ENCODE measurements around the gene PHC3. TPM values are rescaled to one million over a fixed set of nuclear protein-coding genes. Genes with fewer than 3 reads are reported as not detected.
"Not testable (repeated sequence)": the region's sequence is repeated elsewhere in the genome, so short reads cannot be mapped to it uniquely, and the experiment has no call there.

The PHC3 gene
- total RNA-seq, 1 donor: 36.9 TPM

DNA sequence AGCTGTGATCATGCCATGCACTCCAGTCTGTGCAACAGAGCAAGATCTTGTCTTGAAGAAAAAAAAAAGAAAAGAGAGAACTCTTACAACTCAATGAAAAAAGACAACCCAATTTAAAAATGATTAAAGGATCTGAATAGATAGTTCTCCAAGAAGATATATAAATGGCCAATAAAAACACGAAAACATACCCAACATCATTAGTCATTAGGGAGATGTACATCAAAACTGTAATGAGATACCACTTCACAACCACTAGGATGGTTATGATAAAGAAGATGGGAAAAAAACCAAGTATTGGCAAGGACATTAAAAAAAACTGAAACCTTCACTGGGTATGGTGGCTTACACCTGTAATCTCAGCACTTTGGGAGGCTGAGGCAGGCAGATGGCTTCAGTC, 38.3 kb upstream of the PHC3 start:
- no peak overlapping the region for H3K27ac ChIP-seq (ENCODE audit: low read depth, low read length)
- H4K20me1 ChIP-seq (ENCODE audit: insufficient read depth, low read length): peaks cover 2% of the 10 kb centered on the region
- H2AFZ ChIP-seq (ENCODE audit: low read length): no peak overlapping the region
- TF ChIP-seq, protein P1, sequence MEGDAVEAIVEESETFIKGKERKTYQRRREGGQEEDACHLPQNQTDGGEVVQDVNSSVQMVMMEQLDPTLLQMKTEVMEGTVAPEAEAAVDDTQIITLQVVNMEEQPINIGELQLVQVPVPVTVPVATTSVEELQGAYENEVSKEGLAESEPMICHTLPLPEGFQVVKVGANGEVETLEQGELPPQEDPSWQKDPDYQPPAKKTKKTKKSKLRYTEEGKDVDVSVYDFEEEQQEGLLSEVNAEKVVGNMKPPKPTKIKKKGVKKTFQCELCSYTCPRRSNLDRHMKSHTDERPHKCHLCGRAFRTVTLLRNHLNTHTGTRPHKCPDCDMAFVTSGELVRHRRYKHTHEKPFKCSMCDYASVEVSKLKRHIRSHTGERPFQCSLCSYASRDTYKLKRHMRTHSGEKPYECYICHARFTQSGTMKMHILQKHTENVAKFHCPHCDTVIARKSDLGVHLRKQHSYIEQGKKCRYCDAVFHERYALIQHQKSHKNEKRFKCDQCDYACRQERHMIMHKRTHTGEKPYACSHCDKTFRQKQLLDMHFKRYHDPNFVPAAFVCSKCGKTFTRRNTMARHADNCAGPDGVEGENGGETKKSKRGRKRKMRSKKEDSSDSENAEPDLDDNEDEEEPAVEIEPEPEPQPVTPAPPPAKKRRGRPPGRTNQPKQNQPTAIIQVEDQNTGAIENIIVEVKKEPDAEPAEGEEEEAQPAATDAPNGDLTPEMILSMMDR (IDR thresholded peaks at IDR 0.05; ENCODE audit: extremely low read depth, low read depth, low read length): no peak
- H3K4me2 ChIP-seq (ENCODE audit: insufficient read depth, low read length): no peak overlapping the region
- no peaks in the 10 kb centered on the region for H3K36me3 ChIP-seq (ENCODE audit: insufficient read depth, low read length)
- H3K79me2 ChIP-seq (ENCODE audit: insufficient read depth, low read length): peaks cover 25% of the 10 kb centered on the region
- no peak overlapping the region for H3K4me3 ChIP-seq (ENCODE audit: insufficient read depth, low read length)
- no peaks in the 10 kb centered on the region for H3K9me3 ChIP-seq (ENCODE audit: low read depth, low read length)
- no peaks in the 10 kb centered on the region for H3K27me3 ChIP-seq (ENCODE audit: insufficient read depth, low read length)
- no peak for DNase-seq (ENCODE audit: insufficient read length, low spot score, missing footprints)
- H3K4me1 ChIP-seq (ENCODE audit: insufficient read depth, low read length): peaks cover 3% of the 10 kb centered on the region

DNA sequence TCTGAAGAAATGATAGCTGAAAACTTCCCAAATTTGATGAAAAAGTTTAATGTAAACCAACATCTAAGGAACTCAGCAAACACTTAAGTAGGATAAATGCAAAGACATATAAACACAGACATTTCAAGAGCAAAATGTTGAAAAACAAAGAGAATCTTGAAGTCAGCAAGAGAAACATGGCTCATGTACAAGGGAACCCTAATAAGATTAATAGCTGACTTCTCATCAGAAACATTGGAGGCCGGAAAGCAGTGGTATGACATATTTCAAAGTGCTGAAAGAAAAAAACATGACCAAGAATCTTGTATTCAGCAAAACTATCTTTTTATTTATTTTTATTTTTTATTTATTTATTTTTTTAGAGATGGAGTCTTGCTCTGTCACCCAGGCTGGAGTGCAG, 30.1 kb upstream of the PHC3 start:
- Histone ChIP-seq H3K9me3 (ENCODE audit: low read depth, low read length) (no peaks in the 10 kb centered on the region), H3K27me3 (ENCODE audit: insufficient read depth, low read length) (no peaks in the 10 kb centered on the region)

DNA sequence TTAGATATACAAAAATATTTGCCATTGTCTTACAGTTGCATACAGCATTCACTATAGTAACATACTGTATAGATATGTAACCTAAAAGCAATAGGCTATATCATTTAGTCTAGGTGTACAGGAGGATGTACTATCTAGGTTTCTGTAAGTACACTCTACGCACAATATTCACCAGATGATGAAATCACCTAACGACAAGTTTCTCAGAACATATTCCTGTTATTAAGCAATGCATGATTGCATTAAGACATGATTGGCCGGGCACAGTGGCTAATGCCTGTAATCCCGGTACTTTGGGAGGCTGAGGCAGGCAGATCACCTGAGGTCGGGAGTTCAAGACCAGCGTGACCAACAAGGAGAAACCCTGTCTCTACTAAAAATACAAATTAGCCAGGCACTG, 26.2 kb upstream of the PHC3 start:
- no peak overlapping the region for H3K4me3 ChIP-seq (ENCODE audit: insufficient read depth, low read length)
- no peak for DNase-seq (ENCODE audit: insufficient read length, low spot score, missing footprints)
- no peak overlapping the region for H3K4me2 ChIP-seq (ENCODE audit: insufficient read depth, low read length)
- H4K20me1 ChIP-seq (ENCODE audit: insufficient read depth, low read length): no peaks in the 10 kb centered on the region
- no peaks in the 10 kb centered on the region for H3K9me3 ChIP-seq (ENCODE audit: low read depth, low read length)
- no peaks in the 10 kb centered on the region for H3K36me3 ChIP-seq (ENCODE audit: insufficient read depth, low read length)
- H3K27ac ChIP-seq (ENCODE audit: low read depth, low read length): no peak overlapping the region
- H2AFZ ChIP-seq (ENCODE audit: low read length): no peak overlapping the region
- H3K27me3 ChIP-seq (ENCODE audit: insufficient read depth, low read length): no peaks in the 10 kb centered on the region
- TF ChIP-seq, protein P1 (IDR thresholded peaks at IDR 0.05; ENCODE audit: extremely low read depth, low read depth, low read length): no peak
- H3K4me1 ChIP-seq (ENCODE audit: insufficient read depth, low read length): no peaks in the 10 kb centered on the region
- no peaks in the 10 kb centered on the region for H3K79me2 ChIP-seq (ENCODE audit: insufficient read depth, low read length)

More for the DNA sequence above, 30.1 kb upstream of the PHC3 start:
- Histone ChIP-seq H3K36me3 (ENCODE audit: insufficient read depth, low read length) (no peaks in the 10 kb centered on the region), H3K79me2 (ENCODE audit: insufficient read depth, low read length) (no peaks in the 10 kb centered on the region), H2AFZ (ENCODE audit: low read length) (no peak overlapping the region), H3K4me3 (ENCODE audit: insufficient read depth, low read length) (no peak overlapping the region), H3K4me1 (ENCODE audit: insufficient read depth, low read length) (no peaks in the 10 kb centered on the region), H3K4me2 (ENCODE audit: insufficient read depth, low read length) (no peak overlapping the region), H4K20me1 (ENCODE audit: insufficient read depth, low read length) (no peaks in the 10 kb centered on the region), H3K27ac (ENCODE audit: low read depth, low read length) (no peak overlapping the region)
- TF ChIP-seq, protein P1 (IDR thresholded peaks at IDR 0.05; ENCODE audit: extremely low read depth, low read depth, low read length): no peak
- DNase-seq (ENCODE audit: insufficient read length, low spot score, missing footprints): peak; percentile 58

DNA sequence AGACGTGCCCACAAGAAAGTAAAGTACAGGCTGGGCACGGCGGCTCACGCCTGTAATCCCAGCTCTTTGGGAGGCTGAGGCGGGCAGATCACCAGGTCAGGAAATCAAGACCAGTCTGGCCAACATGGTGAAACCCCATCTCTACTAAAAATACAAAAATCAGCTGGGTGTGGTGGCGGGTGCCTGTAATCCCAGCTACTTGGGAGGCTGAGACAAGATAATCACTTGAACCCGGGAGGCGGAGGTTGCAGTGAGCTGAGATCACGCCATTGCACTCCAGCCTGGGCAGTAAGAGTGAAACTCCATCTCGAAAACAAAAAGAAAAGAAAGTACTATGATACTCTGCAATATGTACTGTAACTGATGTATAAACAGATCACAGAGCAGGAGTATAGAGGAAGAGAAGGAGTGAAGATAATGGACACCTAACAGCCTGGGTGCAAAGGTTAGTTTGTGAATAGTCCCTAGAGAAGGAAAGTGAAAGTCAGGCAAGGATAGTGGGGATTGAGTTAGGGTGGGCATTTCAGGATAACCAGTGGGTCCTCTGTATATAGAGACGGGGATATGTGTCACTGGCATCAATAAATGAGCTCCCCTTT, 24.7 kb upstream of the PHC3 start:
- not testable (repeated sequence) for H3K27ac ChIP-seq (ENCODE audit: low read depth, low read length); H3K4me3 ChIP-seq (ENCODE audit: insufficient read depth, low read length); H3K36me3 ChIP-seq (ENCODE audit: insufficient read depth, low read length); H3K4me1 ChIP-seq (ENCODE audit: insufficient read depth, low read length); H3K4me2 ChIP-seq (ENCODE audit: insufficient read depth, low read length); H2AFZ ChIP-seq (ENCODE audit: low read length); H3K79me2 ChIP-seq (ENCODE audit: insufficient read depth, low read length); H3K9me3 ChIP-seq (ENCODE audit: low read depth, low read length); H4K20me1 ChIP-seq (ENCODE audit: insufficient read depth, low read length); H3K27me3 ChIP-seq (ENCODE audit: insufficient read depth, low read length)
- DNase-seq (ENCODE audit: insufficient read length, low spot score, missing footprints): peak; percentile 55
